HepG2 (cell line): ENCODE measurements around the gene CA9. TPM values are rescaled to one million over a fixed set of nuclear protein-coding genes. Genes with fewer than 3 reads are reported as not detected.

ENCODE experiments used
- ATAC-seq: fragments of 200-7000 bp; cut with Tn5 transposase; 3 replicates; pipeline ENCODE4 v1.9.1; 2020; ENCODE audit warnings: mild to moderate bottlenecking, moderate library complexity
- BruUV-seq: library from RNA; stranded (reverse); fragments of 400-500 nt; replicated peaks from 2 replicates; lab custom pipeline; 2021; lab: Mats Ljungman, UMichigan
- CTCF ChIA-PET: fragments of 300-600 bp; formaldehyde crosslinking; extraction: SDS; loops from one replicate; lab custom pipeline; 2021; ENCODE audit warnings: low total read pairs, inconsistent platforms, low intra/inter-chr PET ratio; lab: Yijun Ruan, JAX
- POLR2A ChIA-PET: fragments of 350-600 bp; sonication (Branson Sonifier 250); formaldehyde crosslinking; loops from one replicate; lab custom pipeline; 2020; ENCODE audit warnings: antibody characterized with exemption, inconsistent platforms; lab: Yijun Ruan, JAX
- DNase-seq: peaks from one replicate; pipeline ENCODE4 v3.0.0-alpha.2; 2015; ENCODE audit warnings: low spot score
- FAIRE-seq: peaks from 3 replicates; lab custom pipeline; 2011; peaks lifted over from hg19 to GRCh38; lab: Jason Lieb, UNC
- H2AFZ ChIP-seq: one replicate; pipeline ENCODE4 v1.6.1; 2011; ENCODE audit warnings: low read length, inconsistent platforms
- H3K27ac ChIP-seq: fragments of 300-600 bp; 3 replicates; pipeline ENCODE4 v1.8.0; 2011; ENCODE audit warnings: mixed run types, mild to moderate bottlenecking, mixed read lengths, low read length, inconsistent platforms; ENCODE audit not compliant: insufficient read depth; ENCODE audit errors: extremely low read length
- H3K27me3 ChIP-seq, 2 experiments: fragments of 200-600 bp in 1 of 2; 2 replicates in 1 of 2; 3 replicates in 1 of 2; pipeline versions ENCODE4 v1.6.0 to v1.8.0; 2011; ENCODE audit warnings: low read length in 2 of 2, mild to moderate bottlenecking in 2 of 2, moderate library complexity in 2 of 2, inconsistent platforms in 1 of 2; ENCODE audit not compliant: insufficient read depth in 2 of 2, control insufficient read depth in 1 of 2
- H3K36me3 ChIP-seq, 2 experiments: fragments of 200-600 bp in 1 of 2; replicated peaks in 1 of 2; 2 replicates in 1 of 2; 3 replicates in 1 of 2; pipeline versions ENCODE4 v1.5.1 to v1.8.0; 2011; ENCODE audit warnings: low read length in 2 of 2, inconsistent platforms in 1 of 2; ENCODE audit not compliant: insufficient read depth in 2 of 2, control insufficient read depth in 1 of 2
- H3K4me1 ChIP-seq: 2 replicates; pipeline ENCODE4 v1.5.1; 2012; ENCODE audit warnings: low read length, inconsistent platforms; ENCODE audit not compliant: insufficient read depth
- H3K4me2 ChIP-seq: 2 replicates; pipeline ENCODE4 v1.6.0; 2011; ENCODE audit warnings: low read depth, low read length, inconsistent platforms
- H3K4me3 ChIP-seq, 3 experiments: fragments of 200-600 bp in 1 of 3; sonication (generic), shearing (Covaris generic) in 1 of 3; replicated peaks in 1 of 3; 2 replicates each; pipeline ENCODE4 v1.5.1; 2011 to 2016; ENCODE audit warnings: low read length in 3 of 3, inconsistent platforms in 2 of 3, low read depth in 2 of 3, mild to moderate bottlenecking in 2 of 3, control low read depth in 1 of 3, mixed read lengths in 1 of 3; ENCODE audit not compliant: insufficient read depth in 1 of 3
- H3K79me2 ChIP-seq: one replicate; pipeline ENCODE4 v1.6.1; 2011; ENCODE audit warnings: low read length, inconsistent platforms; ENCODE audit not compliant: insufficient read depth
- H3K9ac ChIP-seq: 2 replicates; pipeline ENCODE4 v1.6.0; 2011; ENCODE audit warnings: mild to moderate bottlenecking, low read depth, low read length, inconsistent platforms; ENCODE audit not compliant: insufficient read depth
- H3K9me3 ChIP-seq: 2 replicates; pipeline ENCODE4 v1.5.1; 2012; ENCODE audit warnings: mild to moderate bottlenecking, low read length
- H4K20me1 ChIP-seq: 2 replicates; pipeline ENCODE4 v1.6.0; 2011; ENCODE audit warnings: inconsistent platforms, mild to moderate bottlenecking, low read length, moderate library complexity; ENCODE audit not compliant: insufficient read depth
- AGO1 ChIP-seq: fragments of 200-400 bp; formaldehyde crosslinking; IDR thresholded peaks from 2 replicates; pipeline ENCODE4 v1.6.1; 2017; ENCODE audit warnings: mild to moderate bottlenecking, low read depth, low read length, moderate library complexity; ENCODE audit not compliant: poor library complexity, severe bottlenecking
- ATF7-NPFF ChIP-seq: sonication (generic); formaldehyde crosslinking; IDR thresholded peaks from 2 replicates; pipeline ENCODE4 v1.8.1; 2023; ENCODE audit warnings: mild to moderate bottlenecking, low read depth, missing genetic modification reagents, moderate library complexity
- EED ChIP-seq: sonication (generic); formaldehyde crosslinking; IDR thresholded peaks from 2 replicates; pipeline ENCODE4 v1.5.0; 2020; ENCODE audit warnings: mild to moderate bottlenecking, missing genetic modification reagents
- HNRNPH1 ChIP-seq: fragments of 200-400 bp; formaldehyde crosslinking; optimal IDR thresholded peaks from 2 replicates; pipeline ENCODE3; 2017; ENCODE audit warnings: mild to moderate bottlenecking, low read depth, low read length
- KDM2A ChIP-seq: sonication (generic); formaldehyde crosslinking; IDR thresholded peaks from 2 replicates; pipeline ENCODE4 v1.4.0; 2020; ENCODE audit warnings: low read depth, missing genetic modification reagents, borderline replicate concordance
- RBM22 ChIP-seq: fragments of 200-400 bp; formaldehyde crosslinking; optimal IDR thresholded peaks from 2 replicates; pipeline ENCODE3; 2017; ENCODE audit warnings: mild to moderate bottlenecking, low read length, moderate library complexity
- SMYD3 ChIP-seq: sonication (generic); formaldehyde crosslinking; IDR thresholded peaks from 2 replicates; pipeline ENCODE4 v1.8.1; 2023; ENCODE audit warnings: mild to moderate bottlenecking, missing genetic modification reagents
- SNAI1 ChIP-seq: sonication (generic); formaldehyde crosslinking; IDR thresholded peaks from 2 replicates; pipeline ENCODE4 v1.5.0; 2020; ENCODE audit warnings: mild to moderate bottlenecking, missing genetic modification reagents, borderline replicate concordance
- ZKSCAN8 ChIP-seq: IDR thresholded peaks from 2 replicates; pipeline ENCODE4 v1.6.1; 2016; ENCODE audit warnings: borderline replicate concordance, missing genetic modification reagents, missing compliant biosample characterization
- ZNF780A ChIP-seq: sonication (generic); formaldehyde crosslinking; IDR thresholded peaks from 2 replicates; pipeline ENCODE4 v1.8.0; 2022; ENCODE audit warnings: mild to moderate bottlenecking, missing genetic modification reagents, moderate library complexity
- WGBS: methylation state at CpG from one replicate; pipeline ENCODE4 v1.1.6; 2017; ENCODE audit warnings: low lambda C conversion rate; 5-methylcytosine and 5-hydroxymethylcytosine counted together
- in situ Hi-C: cut with HindIII; loops from 2 replicates; pipeline ENCODE4 v1.10.0; 2017; ENCODE audit warnings: low pct_unique_long_range_greater_than_20kb; ENCODE audit not compliant: extremely low pct_ligation_motif_present
- intact Hi-C: fragments of 100-400 bp; cut with micrococcal nuclease; formaldehyde crosslinking; loops from one replicate; pipeline ENCODE4 v1.10.0; 2022; ENCODE audit not compliant: unreplicated experiment
- polyA plus RNA-seq, 8 experiments: library from polyadenylated mRNA; depleted of rRNA in 3 of 8; stranded (reverse) in 7 of 8; unstranded in 1 of 8; fragments of >200 nt; fragmentation: Illumina TruSeq in 4 of 8; extraction: Trizol in 4 of 8; gene quantifications; 2 replicates each; pipeline versions ENCODE4 v1.2.1 to v1.2.3, GENCODE V29; 2011 to 2016; ENCODE audit warnings: low read depth in 4 of 8, missing spikeins in 1 of 8, mixed read lengths in 1 of 8; ENCODE audit not compliant: insufficient read depth in 1 of 8
- total RNA-seq, 5 experiments: library from RNA; depleted of rRNA; stranded (reverse); fragments of >200 nt; fragmentation: Illumina TruSeq; extraction: Trizol; gene quantifications; 2 replicates each; pipeline ENCODE4 v1.2.3, GENCODE V29; 2016; ENCODE audit warnings: low read depth in 1 of 5
- TF ChIP-seq, protein P1 (sequence below): sonication (generic); formaldehyde crosslinking; IDR thresholded peaks from 2 replicates; pipeline ENCODE4 v1.4.0; 2020; ENCODE audit warnings: missing genetic modification reagents, borderline replicate concordance
- TF ChIP-seq, protein P2 (sequence below): sonication (generic); formaldehyde crosslinking; IDR thresholded peaks from 2 replicates; pipeline ENCODE4 v1.4.0; 2020; ENCODE audit warnings: missing genetic modification reagents

The CA9 gene
- total and polyA plus RNA-seq, 2 of the 13 experiments (the other 11 are each of a cell fraction or from before 2014, with no cell fraction given): 0.13 to 152 TPM

DNA sequence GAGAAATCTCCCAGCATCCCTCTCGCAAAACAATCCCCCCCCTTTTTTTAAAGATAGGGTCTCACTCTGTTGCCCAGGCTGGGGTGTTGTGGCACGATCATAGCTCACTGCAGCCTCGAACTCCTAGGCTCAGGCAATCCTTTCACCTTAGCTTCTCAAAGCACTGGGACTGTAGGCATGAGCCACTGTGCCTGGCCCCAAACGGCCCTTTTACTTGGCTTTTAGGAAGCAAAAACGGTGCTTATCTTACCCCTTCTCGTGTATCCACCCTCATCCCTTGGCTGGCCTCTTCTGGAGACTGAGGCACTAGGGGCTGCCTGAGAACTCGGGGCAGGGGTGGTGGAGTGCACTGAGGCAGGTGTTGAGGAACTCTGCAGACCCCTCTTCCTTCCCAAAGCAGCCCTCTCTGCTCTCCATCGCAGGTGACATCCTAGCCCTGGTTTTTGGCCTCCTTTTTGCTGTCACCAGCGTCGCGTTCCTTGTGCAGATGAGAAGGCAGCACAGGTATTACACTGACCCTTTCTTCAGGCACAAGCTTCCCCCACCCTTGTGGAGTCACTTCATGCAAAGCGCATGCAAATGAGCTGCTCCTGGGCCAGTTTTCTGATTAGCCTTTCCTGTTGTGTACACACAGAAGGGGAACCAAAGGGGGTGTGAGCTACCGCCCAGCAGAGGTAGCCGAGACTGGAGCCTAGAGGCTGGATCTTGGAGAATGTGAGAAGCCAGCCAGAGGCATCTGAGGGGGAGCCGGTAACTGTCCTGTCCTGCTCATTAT is 6.8 kb downstream of the CA9 start:
- POLR2A ChIA-PET: interaction anchor here (1.1 to 1.4 kb wide), 2 partner anchors 10 to 11 kb away, joined by 3 read pairs; no protein-coding TSS in a partner anchor
- CTCF ChIA-PET: no interaction called here
- in situ Hi-C loops: no loop called here

DNA sequence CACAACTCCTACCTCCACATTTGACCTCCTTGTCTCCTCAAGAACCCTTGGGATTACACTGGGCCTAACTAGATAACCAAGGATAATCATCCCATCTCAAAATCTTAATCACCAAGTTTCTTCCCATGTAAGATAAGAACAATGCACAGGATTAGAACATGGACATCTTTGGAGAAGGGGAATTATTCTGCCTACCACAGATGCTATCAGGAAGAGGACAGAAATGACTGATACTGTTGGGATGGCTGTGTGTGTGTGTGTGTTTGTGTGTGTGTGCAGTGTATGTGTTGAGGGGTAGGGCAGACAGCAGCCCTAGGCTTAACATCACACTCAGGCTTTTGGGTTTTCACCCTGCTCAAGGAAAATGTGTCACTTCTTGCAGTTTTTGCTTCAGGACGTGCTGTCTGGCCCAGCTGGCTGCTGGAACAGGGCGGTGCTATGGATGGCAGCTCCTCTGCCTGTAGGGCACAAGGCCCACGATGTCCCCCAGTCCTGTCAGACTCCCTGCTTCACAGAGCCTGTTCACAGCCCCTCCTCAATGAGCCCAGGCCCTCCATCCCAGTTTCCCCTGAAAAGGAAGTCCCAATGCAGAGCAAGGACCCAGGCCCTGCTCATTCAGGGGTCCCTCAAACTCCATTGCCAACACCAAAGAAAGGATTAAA is 7.7 kb downstream of the CA9 start:
- ATAC-seq (no peak), DNase-seq (no peak), FAIRE-seq (no peak)
- ChIA-PET POLR2A (interaction anchor here (1.1 to 1.4 kb wide), 2 partner anchors 9 to 12 kb away, joined by 3 read pairs; no protein-coding TSS in a partner anchor), CTCF (no interaction called here)
- H3K9me3 ChIP-seq: no peaks in the 10 kb centered on the region
- H4K20me1 ChIP-seq: no peaks in the 10 kb centered on the region
- H3K27me3 ChIP-seq: no peaks in the 10 kb centered on the region
- H3K36me3 ChIP-seq: no peaks in the 10 kb centered on the region
- H3K4me3 ChIP-seq: no peak overlapping the region
- no peak overlapping the region for H3K27ac ChIP-seq
- WGBS: 60% methylated on average over 3 of the region's 3 CpGs
- H3K9ac ChIP-seq: no peak overlapping the region
- intact Hi-C loops (no loop called here), in situ Hi-C loops (no loop called here)
- no peak overlapping the region for H3K4me2 ChIP-seq
- no peak overlapping the region for H2AFZ ChIP-seq
- peaks cover 16% of the 10 kb centered on the region for H3K4me1 ChIP-seq
- no peaks in the 10 kb centered on the region for H3K79me2 ChIP-seq
- BruUV-seq: no TSS peak
- TF ChIP-seq ZKSCAN8: no peak
- TF ChIP-seq, protein P1, sequence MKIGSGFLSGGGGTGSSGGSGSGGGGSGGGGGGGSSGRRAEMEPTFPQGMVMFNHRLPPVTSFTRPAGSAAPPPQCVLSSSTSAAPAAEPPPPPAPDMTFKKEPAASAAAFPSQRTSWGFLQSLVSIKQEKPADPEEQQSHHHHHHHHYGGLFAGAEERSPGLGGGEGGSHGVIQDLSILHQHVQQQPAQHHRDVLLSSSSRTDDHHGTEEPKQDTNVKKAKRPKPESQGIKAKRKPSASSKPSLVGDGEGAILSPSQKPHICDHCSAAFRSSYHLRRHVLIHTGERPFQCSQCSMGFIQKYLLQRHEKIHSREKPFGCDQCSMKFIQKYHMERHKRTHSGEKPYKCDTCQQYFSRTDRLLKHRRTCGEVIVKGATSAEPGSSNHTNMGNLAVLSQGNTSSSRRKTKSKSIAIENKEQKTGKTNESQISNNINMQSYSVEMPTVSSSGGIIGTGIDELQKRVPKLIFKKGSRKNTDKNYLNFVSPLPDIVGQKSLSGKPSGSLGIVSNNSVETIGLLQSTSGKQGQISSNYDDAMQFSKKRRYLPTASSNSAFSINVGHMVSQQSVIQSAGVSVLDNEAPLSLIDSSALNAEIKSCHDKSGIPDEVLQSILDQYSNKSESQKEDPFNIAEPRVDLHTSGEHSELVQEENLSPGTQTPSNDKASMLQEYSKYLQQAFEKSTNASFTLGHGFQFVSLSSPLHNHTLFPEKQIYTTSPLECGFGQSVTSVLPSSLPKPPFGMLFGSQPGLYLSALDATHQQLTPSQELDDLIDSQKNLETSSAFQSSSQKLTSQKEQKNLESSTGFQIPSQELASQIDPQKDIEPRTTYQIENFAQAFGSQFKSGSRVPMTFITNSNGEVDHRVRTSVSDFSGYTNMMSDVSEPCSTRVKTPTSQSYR: no peak
- TF ChIP-seq RBM22: no peak
- TF ChIP-seq ATF7-NPFF: no peak
- TF ChIP-seq, protein P2, sequence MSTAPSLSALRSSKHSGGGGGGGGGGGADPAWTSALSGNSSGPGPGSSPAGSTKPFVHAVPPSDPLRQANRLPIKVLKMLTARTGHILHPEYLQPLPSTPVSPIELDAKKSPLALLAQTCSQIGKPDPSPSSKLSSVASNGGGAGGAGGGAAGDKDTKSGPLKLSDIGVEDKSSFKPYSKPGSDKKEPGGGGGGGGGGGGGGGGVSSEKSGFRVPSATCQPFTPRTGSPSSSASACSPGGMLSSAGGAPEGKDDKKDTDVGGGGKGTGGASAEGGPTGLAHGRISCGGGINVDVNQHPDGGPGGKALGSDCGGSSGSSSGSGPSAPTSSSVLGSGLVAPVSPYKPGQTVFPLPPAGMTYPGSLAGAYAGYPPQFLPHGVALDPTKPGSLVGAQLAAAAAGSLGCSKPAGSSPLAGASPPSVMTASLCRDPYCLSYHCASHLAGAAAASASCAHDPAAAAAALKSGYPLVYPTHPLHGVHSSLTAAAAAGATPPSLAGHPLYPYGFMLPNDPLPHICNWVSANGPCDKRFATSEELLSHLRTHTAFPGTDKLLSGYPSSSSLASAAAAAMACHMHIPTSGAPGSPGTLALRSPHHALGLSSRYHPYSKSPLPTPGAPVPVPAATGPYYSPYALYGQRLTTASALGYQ (CRISPR knock-in tag): no peak
- no peak for TF ChIP-seq KDM2A (CRISPR knock-in tag)
- no peak for TF ChIP-seq EED
- no peak for TF ChIP-seq AGO1
- no peak for TF ChIP-seq SNAI1 (CRISPR knock-in tag)
- no peak for TF ChIP-seq SMYD3 (CRISPR knock-in tag)
- TF ChIP-seq ZNF780A: no peak

More for the DNA sequence above, 6.8 kb downstream of the CA9 start:
- BruUV-seq: no TSS peak
- intact Hi-C loops: no loop called here
- Histone ChIP-seq H3K27ac (no peak overlapping the region), H4K20me1 (no peaks in the 10 kb centered on the region), H3K36me3 (no peaks in the 10 kb centered on the region), H3K27me3 (no peaks in the 10 kb centered on the region), H3K79me2 (no peaks in the 10 kb centered on the region), H3K4me1 (peaks cover 6% of the 10 kb centered on the region; the same call in 1 of the 2 replicates), H3K4me3 (no peak overlapping the region), H3K4me2 (no peak overlapping the region), H3K9ac (no peak overlapping the region), H3K9me3 (no peaks in the 10 kb centered on the region)
- 67% methylated on average over 15 of the region's 15 CpGs for WGBS
- FAIRE-seq (no peak), ATAC-seq (no peak)
- TF ChIP-seq HNRNPH1: no peak
- TF ChIP-seq, all 625 proteins: peak for 0
- no peak for DNase-seq
- H2AFZ ChIP-seq: no peak overlapping the region
